SK-N-MC (cell line): Measurements from ENCODE around the gene CLCN4.

Experiments used
- EZH2 ChIP-seq: fragments of 200-600 bp; sonication (generic); IDR thresholded peaks from one replicate; pipeline ENCODE4 v1.6.1; 2017; ENCODE audit warnings: antibody characterized with exemption
- POLR2AphosphoS5 ChIP-seq: IDR thresholded peaks from 2 replicates; pipeline ENCODE4 v1.6.1; 2012; ENCODE audit warnings: mild to moderate bottlenecking, low read depth, low read length, borderline replicate concordance

- TF ChIP-seq EZH2 (no peak), POLR2AphosphoS5 (no peak)
Observed at GRCh38 chrX:10198254-10198653, 41.5 kb downstream of the CLCN4 start.
